ENCODE measurements around the gene CRB2.

The CRB2 gene

GRCh38 chr9:123416176-123416575 is 60.2 kb downstream of the CRB2 start:
- TF ChIP-seq CTCF (IDR thresholded peaks at IDR 0.05) (no peak), ZFX (IDR thresholded peaks at IDR 0.05; ENCODE audit: borderline replicate concordance) (no peak)
- no peak overlapping the region for H3K27ac ChIP-seq

GRCh38 chr9:123417289-123418051 is 61.5 kb downstream of the CRB2 start:
- TF ChIP-seq CTCF (IDR thresholded peaks at IDR 0.05), result peak; percentile 10; the same call in 1 of the 2 replicates
- no peak for TF ChIP-seq ZFX (IDR thresholded peaks at IDR 0.05; ENCODE audit: borderline replicate concordance)

GRCh38 chr9:123418052-123418430 is 62.0 kb downstream of the CRB2 start:
- no peak overlapping the region for H3K27ac ChIP-seq
- TF ChIP-seq CTCF (IDR thresholded peaks at IDR 0.05) (no peak), ZFX (IDR thresholded peaks at IDR 0.05; ENCODE audit: borderline replicate concordance) (no peak)

More at GRCh38 chr9:123417289-123418051, 61.5 kb downstream of the CRB2 start:
- no peak overlapping the region for H3K27ac ChIP-seq

GRCh38 chr9:123418506-123418905 is 62.5 kb downstream of the CRB2 start:
- no peak for TF ChIP-seq ZFX (IDR thresholded peaks at IDR 0.05; ENCODE audit: borderline replicate concordance)
- no peak for TF ChIP-seq CTCF (IDR thresholded peaks at IDR 0.05)
- H3K27ac ChIP-seq, result no peak overlapping the region

- no peak for TF ChIP-seq ZFX (IDR thresholded peaks at IDR 0.05; ENCODE audit: borderline replicate concordance)
- TF ChIP-seq CTCF (IDR thresholded peaks at IDR 0.05), result no peak
- no peak overlapping the region for H3K27ac ChIP-seq
Measured at GRCh38 chr9:123419091-123419490, 63.1 kb downstream of the CRB2 start.

- no peak overlapping the region for H3K27ac ChIP-seq
- TF ChIP-seq ZFX (IDR thresholded peaks at IDR 0.05; ENCODE audit: borderline replicate concordance), result no peak
- TF ChIP-seq CTCF (IDR thresholded peaks at IDR 0.05), result no peak
Measured at GRCh38 chr9:123419721-123420591, 64.0 kb downstream of the CRB2 start.
